ENCODE results near the gene CSRP2. TPM values are rescaled to one million over a fixed set of nuclear protein-coding genes. Genes with fewer than 3 reads are reported as not detected.

The CSRP2 gene
- total RNA-seq, 1 experiment from 2014 or later, result 157 TPM

DNA sequence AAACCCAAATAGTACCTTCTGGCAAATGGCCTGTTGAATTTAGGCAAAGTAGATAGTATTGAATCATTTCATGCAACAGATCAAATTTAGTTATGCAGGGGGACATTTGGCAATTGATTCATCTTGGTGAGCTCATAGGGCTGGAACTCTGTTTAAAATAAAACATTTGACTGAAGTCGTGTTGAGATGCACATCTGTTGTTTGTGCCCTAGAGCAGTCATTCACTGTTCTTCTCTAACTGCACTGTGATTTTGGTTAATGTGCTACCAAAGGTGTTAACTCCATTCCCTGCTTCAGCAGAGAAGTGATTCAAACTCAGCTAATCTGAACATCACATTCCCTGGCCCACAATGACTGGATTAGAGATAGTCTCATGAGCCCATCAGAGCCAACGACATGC, 44.0 kb upstream of the CSRP2 start (continued):
- TF ChIP-seq, protein P1, sequence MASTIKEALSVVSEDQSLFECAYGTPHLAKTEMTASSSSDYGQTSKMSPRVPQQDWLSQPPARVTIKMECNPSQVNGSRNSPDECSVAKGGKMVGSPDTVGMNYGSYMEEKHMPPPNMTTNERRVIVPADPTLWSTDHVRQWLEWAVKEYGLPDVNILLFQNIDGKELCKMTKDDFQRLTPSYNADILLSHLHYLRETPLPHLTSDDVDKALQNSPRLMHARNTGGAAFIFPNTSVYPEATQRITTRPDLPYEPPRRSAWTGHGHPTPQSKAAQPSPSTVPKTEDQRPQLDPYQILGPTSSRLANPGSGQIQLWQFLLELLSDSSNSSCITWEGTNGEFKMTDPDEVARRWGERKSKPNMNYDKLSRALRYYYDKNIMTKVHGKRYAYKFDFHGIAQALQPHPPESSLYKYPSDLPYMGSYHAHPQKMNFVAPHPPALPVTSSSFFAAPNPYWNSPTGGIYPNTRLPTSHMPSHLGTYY (CRISPR knock-in tag; IDR thresholded peaks at IDR 0.05), result no peak
- TF ChIP-seq, protein P2, sequence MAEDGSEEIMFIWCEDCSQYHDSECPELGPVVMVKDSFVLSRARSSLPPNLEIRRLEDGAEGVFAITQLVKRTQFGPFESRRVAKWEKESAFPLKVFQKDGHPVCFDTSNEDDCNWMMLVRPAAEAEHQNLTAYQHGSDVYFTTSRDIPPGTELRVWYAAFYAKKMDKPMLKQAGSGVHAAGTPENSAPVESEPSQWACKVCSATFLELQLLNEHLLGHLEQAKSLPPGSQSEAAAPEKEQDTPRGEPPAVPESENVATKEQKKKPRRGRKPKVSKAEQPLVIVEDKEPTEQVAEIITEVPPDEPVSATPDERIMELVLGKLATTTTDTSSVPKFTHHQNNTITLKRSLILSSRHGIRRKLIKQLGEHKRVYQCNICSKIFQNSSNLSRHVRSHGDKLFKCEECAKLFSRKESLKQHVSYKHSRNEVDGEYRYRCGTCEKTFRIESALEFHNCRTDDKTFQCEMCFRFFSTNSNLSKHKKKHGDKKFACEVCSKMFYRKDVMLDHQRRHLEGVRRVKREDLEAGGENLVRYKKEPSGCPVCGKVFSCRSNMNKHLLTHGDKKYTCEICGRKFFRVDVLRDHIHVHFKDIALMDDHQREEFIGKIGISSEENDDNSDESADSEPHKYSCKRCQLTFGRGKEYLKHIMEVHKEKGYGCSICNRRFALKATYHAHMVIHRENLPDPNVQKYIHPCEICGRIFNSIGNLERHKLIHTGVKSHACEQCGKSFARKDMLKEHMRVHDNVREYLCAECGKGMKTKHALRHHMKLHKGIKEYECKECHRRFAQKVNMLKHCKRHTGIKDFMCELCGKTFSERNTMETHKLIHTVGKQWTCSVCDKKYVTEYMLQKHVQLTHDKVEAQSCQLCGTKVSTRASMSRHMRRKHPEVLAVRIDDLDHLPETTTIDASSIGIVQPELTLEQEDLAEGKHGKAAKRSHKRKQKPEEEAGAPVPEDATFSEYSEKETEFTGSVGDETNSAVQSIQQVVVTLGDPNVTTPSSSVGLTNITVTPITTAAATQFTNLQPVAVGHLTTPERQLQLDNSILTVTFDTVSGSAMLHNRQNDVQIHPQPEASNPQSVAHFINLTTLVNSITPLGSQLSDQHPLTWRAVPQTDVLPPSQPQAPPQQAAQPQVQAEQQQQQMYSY (CRISPR knock-in tag; IDR thresholded peaks at IDR 0.05), result no peak

DNA sequence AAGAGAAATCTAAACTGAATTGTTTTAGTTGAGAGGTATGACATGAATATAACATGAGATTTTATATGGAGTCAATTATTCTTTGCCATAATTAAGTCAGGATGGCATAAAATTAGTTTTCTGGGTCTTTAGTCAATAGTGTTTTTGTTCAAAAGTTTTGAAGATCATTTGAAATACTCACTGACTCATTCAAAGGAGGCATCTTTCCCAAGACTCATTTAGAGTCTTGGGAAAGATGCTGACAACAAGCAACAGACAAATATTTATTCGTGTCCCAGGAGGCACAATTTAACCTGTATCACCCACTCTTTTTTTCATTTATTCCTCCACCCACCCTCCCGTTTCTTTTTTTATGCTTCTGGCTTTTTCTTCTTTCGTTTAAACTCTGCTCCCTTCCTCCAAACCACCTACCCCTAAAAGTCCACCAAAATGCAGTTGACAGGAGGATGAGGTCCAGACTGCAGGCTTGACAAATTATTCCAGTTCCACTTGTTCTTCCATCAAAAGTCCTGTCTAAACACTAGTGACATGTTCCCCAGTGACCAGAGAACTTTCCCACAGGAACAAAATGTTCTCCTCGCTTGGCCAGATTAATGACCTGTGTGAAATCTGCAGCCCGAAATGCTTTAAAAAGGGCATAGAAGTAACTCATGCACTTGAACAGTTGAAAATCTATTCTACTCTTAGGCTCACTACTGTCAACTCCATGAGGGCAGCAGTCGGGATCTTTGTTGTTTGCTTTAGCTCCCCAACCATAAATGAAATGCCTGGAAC, 43.3 kb upstream of the CSRP2 start:
- no peaks in the 10 kb centered on the region for H3K27me3 Mint-ChIP-seq (ENCODE audit: low read depth)
- no peak overlapping the region for H3K27ac Mint-ChIP-seq
- H3K4me3 Mint-ChIP-seq, result no peak overlapping the region
- no peak for DNase-seq (ENCODE audit: low spot score)
- ATAC-seq, result no peak
- no peaks in the 10 kb centered on the region for H3K9me3 Mint-ChIP-seq
- TF ChIP-seq, protein P3, sequence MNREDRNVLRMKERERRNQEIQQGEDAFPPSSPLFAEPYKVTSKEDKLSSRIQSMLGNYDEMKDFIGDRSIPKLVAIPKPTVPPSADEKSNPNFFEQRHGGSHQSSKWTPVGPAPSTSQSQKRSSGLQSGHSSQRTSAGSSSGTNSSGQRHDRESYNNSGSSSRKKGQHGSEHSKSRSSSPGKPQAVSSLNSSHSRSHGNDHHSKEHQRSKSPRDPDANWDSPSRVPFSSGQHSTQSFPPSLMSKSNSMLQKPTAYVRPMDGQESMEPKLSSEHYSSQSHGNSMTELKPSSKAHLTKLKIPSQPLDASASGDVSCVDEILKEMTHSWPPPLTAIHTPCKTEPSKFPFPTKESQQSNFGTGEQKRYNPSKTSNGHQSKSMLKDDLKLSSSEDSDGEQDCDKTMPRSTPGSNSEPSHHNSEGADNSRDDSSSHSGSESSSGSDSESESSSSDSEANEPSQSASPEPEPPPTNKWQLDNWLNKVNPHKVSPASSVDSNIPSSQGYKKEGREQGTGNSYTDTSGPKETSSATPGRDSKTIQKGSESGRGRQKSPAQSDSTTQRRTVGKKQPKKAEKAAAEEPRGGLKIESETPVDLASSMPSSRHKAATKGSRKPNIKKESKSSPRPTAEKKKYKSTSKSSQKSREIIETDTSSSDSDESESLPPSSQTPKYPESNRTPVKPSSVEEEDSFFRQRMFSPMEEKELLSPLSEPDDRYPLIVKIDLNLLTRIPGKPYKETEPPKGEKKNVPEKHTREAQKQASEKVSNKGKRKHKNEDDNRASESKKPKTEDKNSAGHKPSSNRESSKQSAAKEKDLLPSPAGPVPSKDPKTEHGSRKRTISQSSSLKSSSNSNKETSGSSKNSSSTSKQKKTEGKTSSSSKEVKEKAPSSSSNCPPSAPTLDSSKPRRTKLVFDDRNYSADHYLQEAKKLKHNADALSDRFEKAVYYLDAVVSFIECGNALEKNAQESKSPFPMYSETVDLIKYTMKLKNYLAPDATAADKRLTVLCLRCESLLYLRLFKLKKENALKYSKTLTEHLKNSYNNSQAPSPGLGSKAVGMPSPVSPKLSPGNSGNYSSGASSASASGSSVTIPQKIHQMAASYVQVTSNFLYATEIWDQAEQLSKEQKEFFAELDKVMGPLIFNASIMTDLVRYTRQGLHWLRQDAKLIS (CRISPR knock-in tag; IDR thresholded peaks at IDR 0.05; ENCODE audit: borderline replicate concordance), result no peak
- TF ChIP-seq ZNF416 (CRISPR knock-in tag; IDR thresholded peaks at IDR 0.05), result no peak
- ChIA-PET CTCF (interaction anchor here (0.7 kb wide), 1 partner anchor 42 kb away, joined by 3 read pairs; no protein-coding TSS in a partner anchor), POLR2A (no interaction called here)
- H3K4me1 Mint-ChIP-seq, result peaks cover 28% of the 10 kb centered on the region
- H3K36me3 Mint-ChIP-seq, result no peaks in the 10 kb centered on the region

DNA sequence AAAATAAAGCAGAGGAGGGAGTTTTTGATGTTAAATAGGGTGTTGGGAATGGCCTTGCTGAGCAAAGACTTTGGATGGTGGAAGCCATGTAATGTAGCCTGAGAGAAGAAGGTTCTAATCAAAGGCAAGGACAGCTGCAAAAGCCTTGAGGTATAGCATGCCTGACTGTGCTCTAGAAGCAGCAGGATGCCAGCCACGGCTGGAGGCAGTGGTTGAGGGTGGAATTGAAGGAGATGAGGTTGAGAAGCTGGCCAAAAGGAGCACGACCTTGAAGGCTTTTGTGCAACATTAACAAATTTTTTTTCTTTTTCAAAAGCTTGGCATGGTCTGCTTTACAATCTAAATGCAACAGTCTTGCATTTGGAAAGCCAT, 42.3 kb upstream of the CSRP2 start:
- ATAC-seq (peak; percentile 53), DNase-seq (ENCODE audit: low spot score) (no peak)
- Mint-ChIP-seq H3K9me3 (no peaks in the 10 kb centered on the region), H3K4me3 (no peak overlapping the region), H3K36me3 (no peaks in the 10 kb centered on the region), H3K27ac (peak overlapping the region; percentile 4; the same call in 1 of the 2 replicates), H3K4me1 (peaks cover 28% of the 10 kb centered on the region), H3K27me3 (ENCODE audit: low read depth) (no peaks in the 10 kb centered on the region)
- TF ChIP-seq, protein P4, sequence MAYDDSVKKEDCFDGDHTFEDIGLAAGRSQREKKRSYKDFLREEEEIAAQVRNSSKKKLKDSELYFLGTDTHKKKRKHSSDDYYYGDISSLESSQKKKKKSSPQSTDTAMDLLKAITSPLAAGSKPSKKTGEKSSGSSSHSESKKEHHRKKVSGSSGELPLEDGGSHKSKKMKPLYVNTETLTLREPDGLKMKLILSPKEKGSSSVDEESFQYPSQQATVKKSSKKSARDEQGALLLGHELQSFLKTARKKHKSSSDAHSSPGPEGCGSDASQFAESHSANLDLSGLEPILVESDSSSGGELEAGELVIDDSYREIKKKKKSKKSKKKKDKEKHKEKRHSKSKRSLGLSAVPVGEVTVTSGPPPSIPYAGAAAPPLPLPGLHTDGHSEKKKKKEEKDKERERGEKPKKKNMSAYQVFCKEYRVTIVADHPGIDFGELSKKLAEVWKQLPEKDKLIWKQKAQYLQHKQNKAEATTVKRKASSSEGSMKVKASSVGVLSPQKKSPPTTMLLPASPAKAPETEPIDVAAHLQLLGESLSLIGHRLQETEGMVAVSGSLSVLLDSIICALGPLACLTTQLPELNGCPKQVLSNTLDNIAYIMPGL (CRISPR knock-in tag; IDR thresholded peaks at IDR 0.05), result no peak
- POLR2A ChIA-PET, result no interaction called here
- CTCF ChIA-PET, result interaction anchor here (0.7 kb wide), 2 partner anchors 41 to 48 kb away, joined by 3 read pairs; no protein-coding TSS in a partner anchor

All from WTC11 (cell line).